ENCODE measurements around the gene LRMDA. TPM values are rescaled to one million over a fixed set of nuclear protein-coding genes. Genes with fewer than 3 reads are reported as not detected.

LRMDA gene
- total RNA-seq, 2 experiments from 2014 or later = not detected

DNA sequence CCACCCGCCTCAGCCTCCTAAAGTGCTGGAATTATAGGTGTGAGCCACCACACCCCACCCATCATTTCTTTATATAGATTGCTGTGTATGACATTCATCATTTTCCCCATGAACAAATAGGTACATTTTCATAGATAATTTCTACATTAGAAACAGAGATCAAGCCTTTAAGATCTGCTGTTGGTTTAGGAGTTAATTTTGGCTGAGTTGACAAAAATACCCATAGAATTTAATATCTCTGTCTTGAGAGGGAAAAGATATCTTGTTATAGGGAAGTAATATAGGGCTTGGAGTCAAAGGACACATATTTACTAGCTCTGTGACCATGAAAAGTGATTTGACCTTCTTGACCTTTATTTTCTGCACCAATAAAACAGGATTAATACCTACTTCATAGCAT lies 51.8 kb downstream of the LRMDA start:
- H3K9me2 ChIP-seq (ENCODE audit: insufficient read depth, low read length) = no peaks in the 10 kb centered on the region
- no peaks in the 10 kb centered on the region for H3K9me3 ChIP-seq (ENCODE audit: low read length)
- no peak for DNase-seq (ENCODE audit: low spot score)
- no peaks in the 10 kb centered on the region for H3K79me2 ChIP-seq (ENCODE audit: insufficient read depth, low read depth, low read length)
- no peaks in the 10 kb centered on the region for H4K20me1 ChIP-seq (ENCODE audit: insufficient read depth, low read length)
- H3K4me2 ChIP-seq (ENCODE audit: low read length) = no peak overlapping the region
- POLR2A ChIA-PET = interaction anchor here (0.7 kb wide), 1 partner anchor 73 kb away, joined by 3 read pairs; no protein-coding TSS in a partner anchor
- H3K4me3 ChIP-seq (ENCODE audit: low read depth, low read length, poor library complexity, severe bottlenecking) = no peak overlapping the region
- no TSS peak for BruUV-seq (replicated peaks)
- H3K36me3 ChIP-seq (ENCODE audit: insufficient read depth, low read length) = no peaks in the 10 kb centered on the region
- no peak overlapping the region for H2AFZ ChIP-seq (ENCODE audit: low read length)
- no peak overlapping the region for H3K27ac ChIP-seq (ENCODE audit: low read depth, low read length, poor library complexity, severe bottlenecking)
- H3K4me1 ChIP-seq (ENCODE audit: insufficient read depth, low read length, poor library complexity, severe bottlenecking) = no peaks in the 10 kb centered on the region
- CTCF ChIA-PET (ENCODE audit: unreplicated experiment) = no interaction called here
- TF ChIP-seq CTCF (conservative IDR thresholded peaks at IDR 0.05; ENCODE audit: low read length) = no peak
- intact Hi-C loops (cut with micrococcal nuclease; ENCODE audit: unreplicated experiment) = no loop called here

- Histone ChIP-seq H3K4me1 (ENCODE audit: insufficient read depth, low read length, poor library complexity, severe bottlenecking) (no peaks in the 10 kb centered on the region), H3K4me3 (ENCODE audit: low read depth, low read length, poor library complexity, severe bottlenecking) (no peak overlapping the region), H3K4me2 (ENCODE audit: low read length) (no peak overlapping the region), H3K36me3 (ENCODE audit: insufficient read depth, low read length) (no peaks in the 10 kb centered on the region), H3K79me2 (ENCODE audit: insufficient read depth, low read depth, low read length) (no peaks in the 10 kb centered on the region), H4K20me1 (ENCODE audit: insufficient read depth, low read length) (no peaks in the 10 kb centered on the region), H3K27ac (ENCODE audit: low read depth, low read length, poor library complexity, severe bottlenecking) (no peak overlapping the region), H3K9me2 (ENCODE audit: insufficient read depth, low read length) (no peaks in the 10 kb centered on the region), H2AFZ (ENCODE audit: low read length) (no peak overlapping the region), H3K9me3 (ENCODE audit: low read length) (no peaks in the 10 kb centered on the region)
- TF ChIP-seq CTCF (conservative IDR thresholded peaks at IDR 0.05; ENCODE audit: low read length) = no peak
- TF ChIP-seq EZH2phosphoT487 (IDR thresholded peaks at IDR 0.05; ENCODE audit: borderline replicate concordance, low read depth, low read length) = no peak
- DNase-seq (ENCODE audit: low spot score) = no peak
- no TSS peak for BruUV-seq (replicated peaks)
- POLR2A ChIA-PET = no interaction called here
- intact Hi-C loops (cut with micrococcal nuclease; ENCODE audit: unreplicated experiment) = no loop called here
- CTCF ChIA-PET (ENCODE audit: unreplicated experiment) = no interaction called here
Measured at GRCh38 chr10:75484717-75485116, 53.3 kb downstream of the LRMDA start.

DNA sequence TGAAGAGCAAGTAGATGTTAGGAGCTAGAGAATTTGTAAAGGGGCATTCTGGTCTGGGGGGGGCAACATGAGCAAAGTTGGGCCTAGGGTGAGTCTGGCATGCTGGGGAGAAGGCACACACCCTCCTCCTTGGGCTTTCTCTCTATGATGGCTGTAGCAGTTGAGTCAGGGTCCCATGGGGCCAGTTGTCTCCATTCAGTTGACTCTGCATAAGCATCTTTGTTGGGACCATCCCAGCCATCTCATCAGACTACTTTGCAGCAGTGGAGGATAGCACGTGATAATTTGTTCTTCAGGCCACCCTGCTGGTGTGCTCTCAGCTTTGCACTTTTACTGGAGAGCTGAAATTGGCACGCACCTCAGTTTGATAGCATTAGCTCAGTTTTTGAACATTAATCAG lies 55.2 kb downstream of the LRMDA start:
- POLR2A ChIA-PET = interaction anchor here (1.1 kb wide), 1 partner anchor 12 kb away, joined by 3 read pairs; no protein-coding TSS in a partner anchor
- H3K27ac ChIP-seq (ENCODE audit: low read depth, low read length, poor library complexity, severe bottlenecking) = no peak overlapping the region
- H3K4me2 ChIP-seq (ENCODE audit: low read length) = no peak overlapping the region
- H3K79me2 ChIP-seq (ENCODE audit: insufficient read depth, low read depth, low read length) = no peaks in the 10 kb centered on the region
- no peaks in the 10 kb centered on the region for H3K9me2 ChIP-seq (ENCODE audit: insufficient read depth, low read length)
- no peaks in the 10 kb centered on the region for H3K36me3 ChIP-seq (ENCODE audit: insufficient read depth, low read length)
- no peaks in the 10 kb centered on the region for H3K9me3 ChIP-seq (ENCODE audit: low read length)
- CTCF ChIA-PET (ENCODE audit: unreplicated experiment) = no interaction called here
- no TSS peak for BruUV-seq (replicated peaks)
- H4K20me1 ChIP-seq (ENCODE audit: insufficient read depth, low read length) = no peaks in the 10 kb centered on the region
- intact Hi-C loops (cut with micrococcal nuclease; ENCODE audit: unreplicated experiment) = no loop called here
- no peak overlapping the region for H3K4me3 ChIP-seq (ENCODE audit: low read depth, low read length, poor library complexity, severe bottlenecking)
- TF ChIP-seq EZH2phosphoT487 (IDR thresholded peaks at IDR 0.05; ENCODE audit: borderline replicate concordance, low read depth, low read length) = no peak
- TF ChIP-seq CTCF (conservative IDR thresholded peaks at IDR 0.05; ENCODE audit: low read length) = no peak
- H3K4me1 ChIP-seq (ENCODE audit: insufficient read depth, low read length, poor library complexity, severe bottlenecking) = no peaks in the 10 kb centered on the region
- no peak for DNase-seq (ENCODE audit: low spot score)
- H2AFZ ChIP-seq (ENCODE audit: low read length) = no peak overlapping the region

Measured in OCI-LY7 (cell line).